GM21786 (cell line): ENCODE results near the gene ACTBL2.
A peak's percentile ranks its signal among the peaks of the same experiment; 100 is the strongest.
"Not testable (repeated sequence)": the region's sequence is repeated elsewhere in the genome, so short reads cannot be mapped to it uniquely, and the experiment has no call there.

ENCODE experiments used
- ATAC-seq: cut with Tn5 transposase; IDR thresholded peaks from one replicate; pipeline ENCODE4 v1.9.1; 2021; ENCODE audit not compliant: unreplicated experiment

Gene ACTBL2

DNA sequence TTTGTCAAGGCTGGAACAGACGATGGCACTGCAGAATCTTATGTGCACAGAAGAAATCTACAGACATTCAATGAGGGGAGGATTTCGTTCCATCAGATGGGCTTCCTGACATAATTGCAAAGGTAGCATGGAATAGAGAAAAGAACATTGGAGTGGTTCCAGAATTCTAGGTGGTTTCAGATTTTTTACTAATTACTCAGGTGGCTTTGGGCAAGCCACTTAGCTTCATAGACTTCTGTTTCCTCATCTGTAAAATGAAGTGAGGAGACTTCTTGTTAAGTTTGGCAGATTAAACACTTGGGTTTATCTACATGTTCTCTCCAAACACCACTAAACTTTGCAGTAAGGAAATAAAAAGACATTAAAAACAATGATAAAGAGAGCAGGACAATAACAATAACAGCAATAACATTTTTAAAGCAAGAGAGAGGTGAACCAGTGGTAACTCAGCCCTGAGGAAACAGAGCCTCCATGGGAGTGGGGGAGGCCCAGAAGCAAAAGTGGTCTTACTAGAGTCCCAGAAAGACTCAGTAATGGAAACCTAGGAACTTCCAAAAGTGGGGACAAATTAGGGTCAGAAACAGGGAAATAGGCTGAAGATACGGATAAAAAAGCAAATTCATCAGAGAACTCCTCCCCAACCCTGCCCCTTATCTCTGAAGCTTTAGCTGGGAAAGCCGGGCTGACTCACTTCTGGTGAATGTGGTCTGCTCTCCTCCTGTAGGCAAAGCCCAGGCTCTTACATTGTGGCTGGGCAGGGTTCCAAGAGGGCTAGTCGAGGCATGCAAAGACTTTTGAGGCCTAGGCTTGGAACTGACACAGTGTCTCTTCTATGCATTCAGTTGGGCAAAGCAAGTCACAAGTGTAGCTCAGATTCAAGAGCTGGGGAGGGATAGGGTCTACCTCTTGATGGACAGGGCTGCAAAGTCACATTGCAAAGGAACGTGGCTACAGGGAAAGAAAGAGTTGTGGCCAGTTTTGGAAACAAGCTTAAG lies 11.8 kb upstream of the ACTBL2 start:
- peak; percentile 37 for ATAC-seq

DNA sequence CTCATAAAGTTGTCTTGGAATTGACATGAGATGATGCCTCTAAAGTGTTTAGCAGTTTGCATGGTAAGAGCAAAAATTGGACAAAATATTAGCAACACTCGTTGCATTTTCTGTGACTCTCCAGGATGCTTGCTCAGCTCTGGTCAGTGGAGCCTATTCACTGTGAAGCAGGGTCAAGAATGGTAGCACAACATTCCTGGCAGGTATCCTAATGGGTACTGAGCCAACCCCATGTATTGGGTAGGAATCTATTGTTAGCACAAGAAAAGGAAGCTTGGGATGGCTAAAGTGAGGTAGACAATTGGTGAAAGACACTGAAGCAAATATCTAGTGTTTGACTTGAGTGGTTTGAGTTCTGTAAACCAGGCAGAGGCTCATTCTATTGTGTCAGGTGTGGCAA lies 10.4 kb upstream of the ACTBL2 start:
- no peak for ATAC-seq

- ATAC-seq, result no peak
These were observed 10.0 kb upstream of the ACTBL2 start for GRCh38 chr5:57492632-57493031.

- no peak for ATAC-seq
These were observed 8.9 kb upstream of the ACTBL2 start for GRCh38 chr5:57491369-57491965.

DNA sequence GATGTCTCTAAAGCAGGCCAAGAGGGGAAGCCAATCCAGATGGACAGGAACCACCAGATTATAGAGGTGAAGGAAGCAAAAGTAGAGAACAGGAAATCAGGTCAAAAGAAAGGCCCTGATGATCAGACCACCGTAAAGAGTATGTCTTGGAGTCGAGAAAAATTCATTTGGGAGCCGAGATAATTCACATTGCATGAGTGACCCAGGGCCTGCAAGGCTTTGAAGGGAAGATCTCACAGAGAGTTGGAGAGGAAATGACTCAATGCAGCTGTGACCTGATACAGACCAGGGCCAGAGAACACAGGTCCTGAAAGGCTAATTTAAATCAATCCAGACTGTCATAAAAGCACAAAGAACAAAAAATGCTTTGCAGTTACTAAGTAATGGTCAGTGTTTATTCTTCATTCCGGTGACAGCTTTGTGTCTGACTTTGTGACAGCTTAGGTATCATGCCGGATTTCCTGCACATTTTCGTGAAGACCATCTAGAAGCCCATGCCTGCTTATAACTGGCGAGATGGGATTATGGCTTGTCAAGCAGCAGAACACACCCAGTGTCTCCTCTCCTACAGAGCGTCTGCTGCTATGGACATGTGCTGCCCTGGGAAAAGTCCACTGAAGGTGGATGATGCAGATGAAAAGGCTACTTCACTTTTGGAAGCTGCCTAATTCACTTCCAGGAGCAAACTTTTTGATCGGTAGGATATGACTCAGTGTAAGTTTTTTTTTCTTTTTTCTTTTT lies 5.8 kb upstream of the ACTBL2 start:
- peak; percentile 55 for ATAC-seq

DNA sequence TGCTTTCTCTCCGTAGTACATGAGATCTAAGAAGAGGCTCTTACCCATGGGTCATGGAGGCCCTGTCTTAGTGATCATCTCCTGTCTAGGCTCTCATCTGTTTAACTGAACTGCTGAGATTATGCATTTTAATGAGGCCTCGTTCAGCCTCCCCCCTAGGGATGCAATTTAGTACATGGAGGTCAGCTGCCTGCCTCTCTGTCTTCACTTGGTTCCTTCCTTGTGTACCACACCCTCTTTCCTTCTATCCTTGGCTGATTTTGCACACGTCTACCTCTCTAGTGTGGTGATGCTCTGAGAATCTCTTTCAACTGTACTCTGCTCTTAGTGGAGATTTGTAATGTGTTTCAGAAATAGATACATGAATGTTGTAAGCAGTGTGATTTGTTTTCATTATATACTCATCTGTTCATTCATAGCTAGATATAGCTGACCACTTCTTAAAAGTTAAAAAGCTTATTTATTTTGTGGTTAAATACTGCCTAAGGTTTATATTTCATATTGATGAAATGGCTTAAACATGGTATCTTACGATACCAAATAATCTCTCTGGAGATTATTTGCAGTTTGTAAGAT lies 3.5 kb upstream of the ACTBL2 start:
- ATAC-seq, result no peak

- ATAC-seq, result no peak
These were observed 3.8 kb downstream of the ACTBL2 start for GRCh38 chr5:57478826-57479225.

DNA sequence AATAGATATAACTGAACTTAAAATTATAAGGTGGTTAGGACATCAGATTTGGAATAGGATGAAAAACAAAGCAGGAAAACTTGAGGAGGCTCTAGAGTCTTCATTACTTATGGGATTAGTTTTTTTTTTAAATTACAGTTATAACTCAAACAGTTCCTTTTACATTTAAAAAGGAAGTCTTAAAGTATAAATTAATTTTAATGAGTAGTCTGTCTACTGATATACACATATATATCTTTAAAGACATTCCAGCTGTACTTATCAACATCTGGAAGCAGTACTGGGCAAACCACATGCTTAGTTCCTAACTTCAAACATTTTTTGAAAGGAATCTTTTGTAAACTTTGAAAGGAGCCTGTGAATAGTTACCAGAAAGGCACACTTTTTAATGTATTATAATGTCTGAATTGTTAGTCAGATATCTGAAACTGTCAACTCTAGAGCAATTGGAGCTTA lies 6.0 kb downstream of the ACTBL2 start:
- ATAC-seq, result no peak

- no peak for ATAC-seq
These were observed 12.3 kb downstream of the ACTBL2 start for GRCh38 chr5:57470339-57470738.

GRCh38 chr5:57468481-57469163 lies 14.0 kb downstream of the ACTBL2 start:
- ATAC-seq, result no peak

- no peak for ATAC-seq
These were observed 16.1 kb downstream of the ACTBL2 start for GRCh38 chr5:57466544-57466943.

DNA sequence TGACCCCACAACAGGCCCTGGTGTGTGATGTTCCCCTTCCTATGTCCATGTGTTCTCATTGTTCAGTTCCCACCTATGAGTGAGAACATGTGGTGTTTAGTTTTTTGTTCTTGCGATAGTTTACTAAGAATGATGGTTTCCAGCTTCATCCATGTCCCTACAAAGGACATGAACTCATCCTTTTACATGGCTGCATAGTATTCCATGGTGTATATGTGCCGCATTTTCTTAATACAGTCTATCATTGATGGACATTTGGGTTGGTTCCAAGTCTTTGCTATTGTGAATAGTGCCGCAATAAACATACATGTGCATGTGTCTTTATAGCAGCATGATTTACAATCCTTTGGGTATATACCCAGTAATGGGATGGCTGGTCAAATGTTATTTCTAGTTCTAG lies 22.6 kb downstream of the ACTBL2 start:
- not testable (repeated sequence) for ATAC-seq

DNA sequence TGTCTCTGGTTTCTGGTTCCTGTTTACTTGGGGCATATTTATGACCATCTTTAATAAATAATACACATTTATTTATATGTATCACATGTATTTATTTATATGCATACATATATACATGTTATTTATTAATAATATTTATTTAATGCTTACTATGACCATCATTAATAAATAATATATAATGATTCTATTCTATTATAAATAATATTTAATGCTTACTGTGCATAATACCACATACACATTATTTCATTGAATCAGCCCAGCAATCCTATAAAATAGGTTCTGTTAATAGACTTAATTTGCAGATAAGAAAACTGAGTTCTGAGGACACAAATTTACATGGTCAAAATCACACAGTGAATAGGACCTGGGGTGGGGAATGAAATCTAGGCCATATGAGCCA lies 24.2 kb downstream of the ACTBL2 start:
- no peak for ATAC-seq

- no peak for ATAC-seq
These were observed 26.0 kb downstream of the ACTBL2 start for GRCh38 chr5:57456531-57457135.

DNA sequence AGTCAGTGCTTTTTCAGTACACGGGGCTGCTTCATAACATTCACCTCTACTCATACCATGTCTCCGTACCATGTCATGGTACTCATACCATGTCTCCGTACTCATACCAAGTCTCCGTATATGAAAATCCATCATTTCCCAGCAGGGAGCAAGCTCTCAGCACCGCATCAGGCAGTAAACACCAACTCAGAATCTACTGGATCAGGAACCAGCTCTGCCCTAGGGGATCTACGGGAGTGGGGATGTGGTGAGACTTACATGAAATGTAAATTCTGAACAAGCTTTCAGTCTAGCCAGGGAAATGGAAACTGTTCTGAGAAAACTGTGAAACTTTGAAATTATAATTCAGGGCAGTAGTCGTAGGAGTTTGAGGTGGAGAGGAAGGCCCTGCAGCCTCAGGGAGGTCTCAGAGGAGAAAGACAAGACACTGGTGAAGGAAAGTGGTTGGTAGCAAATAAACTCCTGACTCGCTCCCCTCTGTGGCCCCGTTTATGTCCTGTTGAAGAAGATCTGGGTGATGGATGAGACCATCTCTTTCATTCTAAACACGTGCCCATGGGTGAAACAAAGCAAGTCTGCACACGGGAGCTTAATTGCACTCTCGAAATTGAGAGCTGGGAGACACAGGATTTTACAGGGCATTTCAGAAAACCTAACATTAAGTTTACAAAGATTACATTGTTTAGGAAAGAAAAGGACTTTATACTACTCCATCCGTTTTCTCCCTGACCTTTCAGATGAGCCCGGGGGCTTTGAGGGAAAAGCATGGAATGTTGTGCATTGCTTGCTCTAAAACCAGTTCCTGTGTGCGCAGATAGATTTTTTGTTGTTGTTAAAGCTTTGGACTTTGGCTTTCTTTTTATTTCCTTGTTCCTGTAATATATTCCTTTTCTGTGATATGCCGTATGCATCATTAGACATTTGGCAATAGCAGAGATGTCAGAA lies 26.8 kb downstream of the ACTBL2 start:
- ATAC-seq, result no peak

- no peak for ATAC-seq
These were observed 27.7 kb downstream of the ACTBL2 start for GRCh38 chr5:57454896-57455295.

DNA sequence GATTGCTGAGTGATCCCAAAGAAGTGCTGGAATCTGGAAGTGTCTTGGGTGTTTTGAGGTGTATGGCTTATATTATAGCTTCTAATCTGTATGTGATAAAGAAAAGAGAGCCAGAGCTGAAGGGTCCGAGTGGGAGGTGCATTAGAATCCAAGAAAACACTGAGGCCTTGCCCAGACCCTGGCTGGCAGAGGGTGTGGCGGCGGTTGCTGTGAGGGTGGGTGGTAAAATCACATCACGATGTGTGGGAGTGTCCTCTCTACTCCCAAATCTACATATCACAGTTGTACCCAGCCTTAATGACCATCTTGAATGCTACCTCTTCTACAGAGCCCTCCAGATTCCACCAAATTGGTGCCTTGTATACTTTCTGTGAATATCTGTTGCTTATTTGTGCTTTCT lies 28.9 kb downstream of the ACTBL2 start:
- ATAC-seq, result no peak

DNA sequence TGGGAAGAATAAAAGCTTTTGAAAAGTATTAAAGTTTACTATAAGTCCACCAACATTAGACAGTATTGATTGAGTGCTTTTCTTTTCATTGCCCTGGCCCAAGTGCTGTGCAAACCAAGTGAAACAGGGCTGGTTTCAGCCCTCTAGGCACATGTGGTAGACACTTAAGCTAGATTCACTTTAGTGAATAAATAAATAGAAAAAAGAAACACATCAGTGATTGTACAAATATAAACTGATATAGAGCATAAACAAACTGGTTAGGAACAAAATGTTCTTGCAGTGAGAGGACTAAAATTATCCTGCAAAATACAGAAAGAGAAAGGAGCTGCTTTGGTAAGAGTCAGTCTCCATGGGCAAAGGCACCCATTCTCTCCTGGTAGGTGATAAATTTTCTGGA lies 29.7 kb downstream of the ACTBL2 start:
- ATAC-seq, result no peak
